Stomach smooth muscle (tissue), 2 donors: Measurements from ENCODE around the gene IL36A.

ENCODE experiments used
- H3K27ac ChIP-seq: one replicate; pipeline ENCODE4 v1.7.0; 2013; ENCODE audit warnings: mild to moderate bottlenecking, low read length, inconsistent platforms
- H3K27me3 ChIP-seq, 2 donors: one replicate each; pipeline ENCODE4 v1.7.0; 2013; ENCODE audit warnings: low read length in 2 of 2; ENCODE audit not compliant: insufficient read depth in 2 of 2, control insufficient read depth in 1 of 2
- H3K36me3 ChIP-seq, 2 donors: one replicate each; pipeline ENCODE4 v1.7.0; 2013; ENCODE audit warnings: low read length in 2 of 2; ENCODE audit not compliant: control insufficient read depth in 2 of 2, insufficient read depth in 2 of 2
- H3K4me1 ChIP-seq: one replicate; pipeline ENCODE4 v1.7.0; 2013; ENCODE audit warnings: low read length; ENCODE audit not compliant: control insufficient read depth, insufficient read depth
- H3K4me3 ChIP-seq, 2 donors: one replicate each; pipeline ENCODE4 v1.7.0; 2013; ENCODE audit warnings: low read length in 2 of 2
- H3K9ac ChIP-seq, 2 donors: one replicate each; pipeline ENCODE4 v1.7.0; 2013; ENCODE audit warnings: low read length in 2 of 2, mild to moderate bottlenecking in 1 of 2
- H3K9me3 ChIP-seq, 2 donors: one replicate each; pipeline ENCODE4 v1.7.0; 2013; ENCODE audit warnings: low read length in 2 of 2; ENCODE audit not compliant: control insufficient read depth in 2 of 2
- donor health status: healthy.
- donor health status: Pancreatic carcinoma.

Gene IL36A, protein sequence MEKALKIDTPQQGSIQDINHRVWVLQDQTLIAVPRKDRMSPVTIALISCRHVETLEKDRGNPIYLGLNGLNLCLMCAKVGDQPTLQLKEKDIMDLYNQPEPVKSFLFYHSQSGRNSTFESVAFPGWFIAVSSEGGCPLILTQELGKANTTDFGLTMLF

DNA sequence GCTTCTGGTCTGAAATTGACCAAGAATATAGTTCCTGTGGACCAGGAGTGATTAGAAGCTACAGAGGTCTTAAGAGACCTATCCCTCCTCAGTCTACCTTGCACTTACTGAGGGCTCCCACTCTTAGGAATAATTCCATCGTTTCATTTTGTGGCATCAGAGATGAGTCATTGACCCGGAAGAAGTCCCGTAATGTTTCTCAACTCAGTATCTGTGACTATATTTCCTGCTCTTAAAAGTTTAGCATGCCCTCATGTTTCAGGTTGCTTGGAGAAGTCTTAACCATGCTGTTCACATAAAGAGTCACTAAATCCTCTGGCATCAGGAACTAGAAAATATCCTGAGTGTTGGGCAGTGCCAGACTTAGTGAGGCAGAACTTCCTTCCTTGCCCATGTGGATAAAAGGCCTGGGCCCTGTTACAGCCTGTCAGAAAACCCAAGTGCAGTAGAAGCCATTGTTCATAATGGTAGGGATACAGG is at the start of gene IL36A:
TSS of gene IL36A (plus strand) at position 430 of the 480 bp plus-strand sequence. CDS start 413 bp downstream, outside the sequence.
- H3K36me3 ChIP-seq, result no peaks in the 10 kb centered on the region
- H3K27ac ChIP-seq, result no peak within 1 kb of the TSS
- no peaks in the 10 kb centered on the region for H3K27me3 ChIP-seq
- no peaks in the 10 kb centered on the region for H3K9me3 ChIP-seq
- H3K9ac ChIP-seq, result no peak within 1 kb of the TSS
- no peaks in the 10 kb centered on the region for H3K4me1 ChIP-seq
- no peak within 1 kb of the TSS for H3K4me3 ChIP-seq

- peaks cover 0 to 8% of the 10 kb centered on the region in 2 donors for H3K27me3 ChIP-seq
- no peaks in the 10 kb centered on the region for H3K9me3 ChIP-seq
- no peak overlapping the region for H3K9ac ChIP-seq
- no peaks in the 10 kb centered on the region for H3K36me3 ChIP-seq
- H3K4me3 ChIP-seq, result no peak overlapping the region
- no peak overlapping the region for H3K27ac ChIP-seq
- H3K4me1 ChIP-seq, result no peaks in the 10 kb centered on the region
Observed at GRCh38 chr2:112957511-112957910, 47.7 kb upstream of the IL36A start.

- Histone ChIP-seq H3K9me3 (no peaks in the 10 kb centered on the region), H3K9ac (no peak overlapping the region), H3K36me3 (no peaks in the 10 kb centered on the region), H3K27ac (no peak overlapping the region), H3K4me1 (no peaks in the 10 kb centered on the region), H3K27me3 (peaks cover 0 to 8% of the 10 kb centered on the region in 2 donors), H3K4me3 (no peak overlapping the region)
Observed at GRCh38 chr2:112958428-112959108, 46.7 kb upstream of the IL36A start.

GRCh38 chr2:112959109-112959812 is 46.0 kb upstream of the IL36A start:
- H3K4me3 ChIP-seq, result no peak overlapping the region
- no peak overlapping the region for H3K9ac ChIP-seq
- no peaks in the 10 kb centered on the region for H3K4me1 ChIP-seq
- no peaks in the 10 kb centered on the region for H3K36me3 ChIP-seq
- peaks cover 0 to 8% of the 10 kb centered on the region in 2 donors for H3K27me3 ChIP-seq
- no peaks in the 10 kb centered on the region for H3K9me3 ChIP-seq
- no peak overlapping the region for H3K27ac ChIP-seq

DNA sequence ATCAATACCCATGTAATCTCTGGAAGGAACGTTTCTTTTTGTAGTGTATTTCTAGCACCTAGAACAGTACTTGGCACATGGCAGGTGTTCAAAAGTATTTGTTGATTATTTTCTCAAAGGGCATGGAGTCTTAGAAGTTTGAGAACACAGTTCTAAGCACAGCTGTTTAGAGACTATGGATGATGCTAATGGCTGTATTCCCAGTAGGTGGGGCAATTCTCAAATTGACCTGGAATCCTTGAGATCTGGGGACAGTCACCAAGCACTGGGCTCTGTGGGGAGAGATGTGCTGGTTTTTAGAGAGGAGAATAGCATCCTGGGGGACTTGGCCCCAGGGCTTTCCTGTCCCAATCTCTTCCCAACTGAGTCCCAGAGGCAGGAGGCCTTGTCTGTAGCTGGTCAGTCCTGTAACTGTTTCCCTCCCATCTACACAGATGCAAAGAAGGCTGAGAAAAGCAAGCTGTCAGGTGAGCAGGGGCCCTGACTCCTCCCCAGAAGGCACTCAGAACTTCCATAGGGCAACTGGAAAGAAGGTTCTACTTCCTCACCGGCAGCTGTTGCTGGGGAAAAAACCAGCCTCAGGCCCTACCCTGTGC is 44.9 kb upstream of the IL36A start:
- no peaks in the 10 kb centered on the region for H3K9me3 ChIP-seq
- H3K27me3 ChIP-seq, result peaks cover 0 to 8% of the 10 kb centered on the region in 2 donors
- H3K9ac ChIP-seq, result no peak overlapping the region
- H3K4me3 ChIP-seq, result no peak overlapping the region
- H3K27ac ChIP-seq, result no peak overlapping the region
- no peaks in the 10 kb centered on the region for H3K4me1 ChIP-seq
- no peaks in the 10 kb centered on the region for H3K36me3 ChIP-seq

DNA sequence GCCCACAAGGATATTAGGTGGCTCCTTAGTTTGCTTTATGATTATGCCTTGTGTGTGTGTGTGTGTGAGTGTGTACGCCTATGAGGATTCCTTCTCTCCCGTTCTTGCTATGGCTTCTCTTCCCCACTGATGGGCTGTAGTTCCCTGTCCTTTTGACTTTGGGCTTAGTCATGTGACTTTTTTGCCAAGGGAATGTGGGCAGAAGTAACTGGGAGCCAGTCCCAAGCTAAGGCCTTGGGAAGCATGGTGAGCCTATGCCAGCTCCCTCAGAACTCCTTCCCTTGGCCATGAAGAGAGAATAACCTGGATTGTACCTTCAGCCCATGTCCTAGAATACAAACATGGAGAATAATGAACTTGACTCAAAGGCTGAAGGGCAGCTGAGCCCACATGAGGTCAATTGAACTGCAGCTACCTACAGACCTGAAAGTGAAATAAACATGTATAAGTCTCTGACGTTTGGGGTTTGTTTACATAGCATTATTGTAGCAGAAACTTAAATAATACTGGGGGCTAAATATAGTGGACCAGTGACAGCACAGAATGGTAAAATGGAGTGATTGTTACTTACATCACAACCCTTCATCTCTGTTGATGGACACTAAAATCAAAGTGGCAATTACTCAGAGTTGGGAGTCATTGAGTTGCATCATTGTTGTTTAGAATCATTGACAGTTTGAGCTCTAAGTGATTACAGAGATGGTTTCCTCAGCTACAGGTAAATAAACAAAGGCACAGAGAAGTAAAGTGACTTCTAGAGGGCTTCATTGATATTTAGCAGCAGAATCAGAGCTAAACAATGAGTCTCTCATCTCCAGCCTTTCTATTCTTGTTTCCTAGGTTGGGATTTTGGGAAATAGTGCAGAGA is 42.7 kb upstream of the IL36A start:
- H3K36me3 ChIP-seq, result no peaks in the 10 kb centered on the region
- H3K4me1 ChIP-seq, result no peaks in the 10 kb centered on the region
- H3K27me3 ChIP-seq, result peaks cover 0 to 8% of the 10 kb centered on the region in 2 donors
- no peak overlapping the region for H3K9ac ChIP-seq
- no peaks in the 10 kb centered on the region for H3K9me3 ChIP-seq
- H3K4me3 ChIP-seq, result no peak overlapping the region
- no peak overlapping the region for H3K27ac ChIP-seq

GRCh38 chr2:112967023-112967422 is 38.2 kb upstream of the IL36A start:
- H3K9me3 ChIP-seq, result peaks cover 0 to 4% of the 10 kb centered on the region in 2 donors
- peaks cover 0 to 2% of the 10 kb centered on the region in 2 donors for H3K27me3 ChIP-seq
- H3K4me1 ChIP-seq, result no peaks in the 10 kb centered on the region
- no peak overlapping the region for H3K4me3 ChIP-seq
- no peak overlapping the region for H3K27ac ChIP-seq
- H3K9ac ChIP-seq, result no peak overlapping the region
- no peaks in the 10 kb centered on the region for H3K36me3 ChIP-seq

DNA sequence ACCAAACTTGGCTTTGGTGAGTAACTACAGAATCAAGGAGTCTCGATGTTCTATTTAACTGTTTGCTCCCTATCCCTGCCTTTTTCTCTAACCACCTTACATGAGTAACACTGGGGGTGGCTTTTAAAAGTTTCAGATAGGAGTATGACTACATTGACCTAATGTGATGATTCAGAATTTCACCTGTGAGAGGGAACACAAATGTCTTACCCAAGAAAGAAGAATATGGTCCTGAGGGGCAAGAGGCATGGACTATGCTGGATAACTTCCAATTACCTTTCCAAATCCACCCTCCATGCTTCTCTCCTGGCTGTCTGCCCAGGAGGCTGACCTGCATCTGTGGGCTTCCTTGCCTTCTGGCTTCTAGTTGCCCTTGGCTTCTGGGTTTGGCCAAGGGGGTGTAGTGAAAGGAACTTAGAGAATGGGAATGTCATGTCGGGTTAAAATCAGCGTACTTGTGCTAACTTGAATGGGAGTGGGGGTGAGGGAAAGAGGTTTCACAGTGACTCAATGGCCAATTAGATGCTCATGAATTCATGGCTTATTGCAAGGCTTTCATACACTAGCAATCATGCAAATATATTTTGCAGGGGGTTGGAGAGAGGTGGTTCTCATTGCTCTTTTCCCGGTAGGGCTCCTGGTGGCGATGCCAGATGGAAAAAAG is 32.7 kb upstream of the IL36A start:
- H3K27ac ChIP-seq, result no peak overlapping the region
- peaks cover 0 to 2% of the 10 kb centered on the region in 2 donors for H3K27me3 ChIP-seq
- H3K9ac ChIP-seq, result no peak overlapping the region
- peaks cover 0 to 4% of the 10 kb centered on the region in 2 donors for H3K9me3 ChIP-seq
- H3K4me1 ChIP-seq, result no peaks in the 10 kb centered on the region
- no peaks in the 10 kb centered on the region for H3K36me3 ChIP-seq
- no peak overlapping the region for H3K4me3 ChIP-seq

DNA sequence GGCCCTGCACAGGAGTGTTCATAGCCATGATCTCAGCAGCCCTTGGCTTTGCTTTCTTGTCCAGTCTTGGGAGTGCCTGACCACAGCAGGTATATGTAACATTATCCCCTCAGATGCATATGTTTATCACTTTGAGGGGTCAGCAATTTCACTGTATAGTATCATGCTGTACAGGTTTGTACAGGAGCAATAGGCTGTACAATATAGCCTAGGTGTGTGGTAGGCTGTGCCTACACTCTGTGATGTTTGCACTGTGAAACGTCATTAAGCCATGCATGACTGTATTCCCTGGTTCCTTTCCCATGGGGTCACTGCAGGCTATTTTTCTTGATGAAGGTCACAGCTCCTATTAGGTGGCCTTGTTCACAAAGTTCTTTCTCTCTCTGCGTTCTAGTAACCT is 32.1 kb upstream of the IL36A start:
- H3K27me3 ChIP-seq, result peaks cover 0 to 2% of the 10 kb centered on the region in 2 donors
- H3K27ac ChIP-seq, result no peak overlapping the region
- H3K4me1 ChIP-seq, result no peaks in the 10 kb centered on the region
- H3K9ac ChIP-seq, result no peak overlapping the region
- H3K36me3 ChIP-seq, result no peaks in the 10 kb centered on the region
- H3K4me3 ChIP-seq, result no peak overlapping the region
- H3K9me3 ChIP-seq, result peaks cover 0 to 4% of the 10 kb centered on the region in 2 donors
